HEK293 (cell line): ENCODE results near the gene RHOB.

ENCODE experiments used
- CTCF ChIA-PET: fragments of 350-600 bp; formaldehyde crosslinking; extraction: SDS; loops from one replicate; lab custom pipeline; 2021; ENCODE audit warnings: antibody characterized with exemption; lab: Yijun Ruan, JAX
- POLR2A ChIA-PET: fragments of 300-600 bp; formaldehyde crosslinking; extraction: SDS; loops from one replicate; lab custom pipeline; 2020; ENCODE audit warnings: antibody characterized with exemption, inconsistent platforms; lab: Yijun Ruan, JAX
- H3K27ac ChIP-seq: fragments of 200-500 bp; sonication (Bioruptor generic); 2 replicates; pipeline ENCODE4 v1.5.1; 2014; ENCODE audit warnings: low read depth, low read length, control low read depth, inconsistent platforms; ENCODE audit errors: extremely low read depth
- H3K36me3 ChIP-seq, 2 experiments: fragments of 200-500 bp in 1 of 2; sonication (Bioruptor generic) in 1 of 2; 1 replicate in 1 of 2; 2 replicates in 1 of 2; pipeline ENCODE4 v1.5.1; 2014 to 2017; ENCODE audit warnings: inconsistent platforms in 2 of 2, low read length in 2 of 2; ENCODE audit not compliant: control insufficient read depth in 2 of 2, insufficient read depth in 1 of 2
- H3K4me1 ChIP-seq: fragments of 200-500 bp; sonication (Bioruptor generic); 2 replicates; pipeline ENCODE4 v1.5.1; 2014; ENCODE audit warnings: mild to moderate bottlenecking, low read length, inconsistent platforms; ENCODE audit not compliant: control insufficient read depth, insufficient read depth
- H3K4me3 ChIP-seq: 2 replicates; pipeline ENCODE4 v1.5.1; 2011; ENCODE audit warnings: low read depth, mild to moderate bottlenecking, control low read depth, low read length, moderate library complexity
- H3K9me3 ChIP-seq: fragments of 200-500 bp; sonication (Bioruptor generic); 2 replicates; pipeline ENCODE4 v1.5.1; 2014; ENCODE audit warnings: low read depth, low read length, inconsistent platforms; ENCODE audit not compliant: control insufficient read depth, insufficient read depth
- BCL6B ChIP-seq: fragments of 450-650 bp; formaldehyde crosslinking; IDR thresholded peaks from 2 replicates; pipeline ENCODE4 v1.5.1; 2017; ENCODE audit warnings: missing biosample characterization, missing genetic modification characterization
- FEZF1 ChIP-seq: fragments of 450-650 bp; formaldehyde crosslinking; IDR thresholded peaks from 2 replicates; pipeline ENCODE4 v1.5.1; 2016; ENCODE audit warnings: missing biosample characterization, missing genetic modification characterization
- GLI4 ChIP-seq: fragments of 450-650 bp; formaldehyde crosslinking; IDR thresholded peaks from 2 replicates; pipeline ENCODE4 v1.5.1; 2016; ENCODE audit warnings: missing biosample characterization, missing genetic modification characterization
- GLIS2 ChIP-seq: fragments of 450-650 bp; formaldehyde crosslinking; IDR thresholded peaks from 2 replicates; pipeline ENCODE4 v1.5.1; 2016; ENCODE audit warnings: missing biosample characterization, missing genetic modification characterization
- HOXD13 ChIP-seq: sonication (generic); formaldehyde crosslinking; IDR thresholded peaks from 2 replicates; pipeline ENCODE4 v1.8.0; 2022; ENCODE audit warnings: missing genetic modification reagents, borderline replicate concordance
- SALL2 ChIP-seq: fragments of 450-650 bp; formaldehyde crosslinking; IDR thresholded peaks from 2 replicates; pipeline ENCODE4 v1.5.0; 2017; ENCODE audit warnings: missing biosample characterization, mild to moderate bottlenecking, missing genetic modification characterization, borderline replicate concordance
- TRIM28 ChIP-seq: IDR thresholded peaks from 2 replicates; pipeline ENCODE4 v1.6.1; 2011; ENCODE audit warnings: low read length, control low read depth, borderline replicate concordance
- ZEB2 ChIP-seq: fragments of 450-650 bp; formaldehyde crosslinking; IDR thresholded peaks from 2 replicates; pipeline ENCODE4 v1.5.1; 2016; ENCODE audit warnings: missing biosample characterization, missing genetic modification characterization
- ZNF112 ChIP-seq: fragments of 450-650 bp; formaldehyde crosslinking; IDR thresholded peaks from 2 replicates; pipeline ENCODE4 v1.5.0; 2017; ENCODE audit warnings: missing biosample characterization, missing genetic modification characterization
- ZNF121 ChIP-seq: fragments of 450-650 bp; formaldehyde crosslinking; IDR thresholded peaks from 2 replicates; pipeline ENCODE4 v1.5.1; 2016; ENCODE audit warnings: missing biosample characterization, missing genetic modification characterization
- ZNF148 ChIP-seq: fragments of 450-650 bp; formaldehyde crosslinking; IDR thresholded peaks from 2 replicates; pipeline ENCODE4 v1.5.0; 2017; ENCODE audit warnings: missing biosample characterization, missing genetic modification characterization, borderline replicate concordance
- ZNF184 ChIP-seq: fragments of 450-650 bp; IDR thresholded peaks from 2 replicates; pipeline ENCODE4 v1.5.1; 2018; ENCODE audit warnings: missing biosample characterization, mild to moderate bottlenecking, missing genetic modification characterization
- ZNF202 ChIP-seq: fragments of 450-650 bp; formaldehyde crosslinking; IDR thresholded peaks from 2 replicates; pipeline ENCODE4 v1.5.1; 2016; ENCODE audit warnings: missing biosample characterization, missing genetic modification characterization, borderline replicate concordance
- ZNF248 ChIP-seq: fragments of 450-650 bp; formaldehyde crosslinking; IDR thresholded peaks from 2 replicates; pipeline ENCODE4 v1.5.1; 2017; ENCODE audit warnings: missing biosample characterization, missing genetic modification characterization
- ZNF37A ChIP-seq: fragments of 450-650 bp; IDR thresholded peaks from 2 replicates; pipeline ENCODE4 v1.5.1; 2018; ENCODE audit warnings: missing biosample characterization, missing genetic modification characterization
- ZNF513 ChIP-seq: fragments of 450-650 bp; IDR thresholded peaks from 2 replicates; pipeline ENCODE4 v1.5.1; 2018; ENCODE audit warnings: missing biosample characterization, missing genetic modification characterization
- ZNF600 ChIP-seq: fragments of 450-650 bp; formaldehyde crosslinking; IDR thresholded peaks from 2 replicates; pipeline ENCODE4 v1.5.1; 2016; ENCODE audit warnings: missing biosample characterization, missing genetic modification characterization
- ZNF621 ChIP-seq: fragments of 450-650 bp; formaldehyde crosslinking; IDR thresholded peaks from 2 replicates; pipeline ENCODE4 v1.5.1; 2017; ENCODE audit warnings: missing biosample characterization, missing genetic modification characterization
- ZNF626 ChIP-seq: fragments of 450-650 bp; sonication (Bioruptor Pico); formaldehyde crosslinking; IDR thresholded peaks from 2 replicates; pipeline ENCODE4 v1.5.1; 2018; ENCODE audit warnings: missing biosample characterization, missing genetic modification characterization, inconsistent platforms
- ZNF701 ChIP-seq: fragments of 450-650 bp; formaldehyde crosslinking; IDR thresholded peaks from 2 replicates; pipeline ENCODE4 v1.5.1; 2016; ENCODE audit warnings: missing biosample characterization, missing genetic modification characterization
- ZNF707 ChIP-seq: fragments of 450-650 bp; formaldehyde crosslinking; IDR thresholded peaks from 2 replicates; pipeline ENCODE4 v1.5.1; 2016; ENCODE audit warnings: missing biosample characterization, missing genetic modification characterization
- ZSCAN30 ChIP-seq: fragments of 450-650 bp; IDR thresholded peaks from 2 replicates; pipeline ENCODE4 v1.5.1; 2018; ENCODE audit warnings: missing biosample characterization, mild to moderate bottlenecking, missing genetic modification characterization, moderate library complexity
- ZSCAN4 ChIP-seq: fragments of 450-650 bp; formaldehyde crosslinking; IDR thresholded peaks from 2 replicates; pipeline ENCODE4 v1.5.1; 2017; ENCODE audit warnings: missing biosample characterization, missing genetic modification characterization

The RHOB gene

GRCh38 chr2:20403774-20404312 lies 43.0 kb upstream of the RHOB start:
- H3K4me3 ChIP-seq = no peak overlapping the region
- H3K27ac ChIP-seq = no peak overlapping the region
- no peaks in the 10 kb centered on the region for H3K4me1 ChIP-seq
- ChIA-PET CTCF (interaction anchor here (0.6 to 2.5 kb wide), 8 partner anchors 7 to 247 kb away, joined by 3 to 25 read pairs (median 4); partner anchors contain the start of gene HS1BP3), POLR2A (interaction anchor here (0.5 to 2.1 kb wide), 2 partner anchors 32 to 43 kb away, joined by 3 to 11 read pairs; partner anchors contain the start of gene RHOB)
- no peaks in the 10 kb centered on the region for H3K9me3 ChIP-seq
- no peak for TF ChIP-seq SALL2
- TF ChIP-seq ZNF121 = no peak
- no peak for TF ChIP-seq ZNF202
- no peak for TF ChIP-seq ZNF248 (tag by site-specific recombination)
- TF ChIP-seq BCL6B (tag by site-specific recombination) = no peak
- TF ChIP-seq FEZF1 (tag by site-specific recombination) = no peak
- no peak for TF ChIP-seq GLIS2
- no peak for TF ChIP-seq ZNF707 (tag by site-specific recombination)
- no peak for TF ChIP-seq ZNF184 (tag by site-specific recombination)
- TF ChIP-seq ZSCAN4 = no peak
- TF ChIP-seq ZNF626 (tag by site-specific recombination) = no peak
- no peak for TF ChIP-seq ZSCAN30 (tag by site-specific recombination)
- no peak for TF ChIP-seq ZNF701
- no peaks in the 10 kb centered on the region for H3K36me3 ChIP-seq

GRCh38 chr2:20404950-20405349 lies 41.9 kb upstream of the RHOB start:
- Histone ChIP-seq H3K36me3 (no peaks in the 10 kb centered on the region), H3K4me3 (no peak overlapping the region), H3K9me3 (no peaks in the 10 kb centered on the region), H3K27ac (no peak overlapping the region), H3K4me1 (no peaks in the 10 kb centered on the region)
- ChIA-PET CTCF (interaction anchor here (0.7 to 1.0 kb wide), 4 partner anchors 16 to 237 kb away, joined by 3 to 5 read pairs (median 3); no protein-coding TSS in a partner anchor), POLR2A (no interaction called here)
- TF ChIP-seq GLI4 = no peak
- TF ChIP-seq ZNF148 (tag by site-specific recombination) = no peak
- no peak for TF ChIP-seq ZNF621 (tag by site-specific recombination)
- TF ChIP-seq ZEB2 = no peak
- TF ChIP-seq ZNF112 (tag by site-specific recombination) = no peak
- TF ChIP-seq ZNF121 = no peak
- TF ChIP-seq ZNF600 (tag by site-specific recombination) = no peak
- no peak for TF ChIP-seq HOXD13
- no peak for TF ChIP-seq ZNF513 (tag by site-specific recombination)
- no peak for TF ChIP-seq ZNF37A (tag by site-specific recombination)
- TF ChIP-seq TRIM28 = no peak
